ENCODE data around the gene TMEM229B.
A peak's percentile ranks its signal among the peaks of the same experiment; 100 is the strongest.

The TMEM229B gene

DNA sequence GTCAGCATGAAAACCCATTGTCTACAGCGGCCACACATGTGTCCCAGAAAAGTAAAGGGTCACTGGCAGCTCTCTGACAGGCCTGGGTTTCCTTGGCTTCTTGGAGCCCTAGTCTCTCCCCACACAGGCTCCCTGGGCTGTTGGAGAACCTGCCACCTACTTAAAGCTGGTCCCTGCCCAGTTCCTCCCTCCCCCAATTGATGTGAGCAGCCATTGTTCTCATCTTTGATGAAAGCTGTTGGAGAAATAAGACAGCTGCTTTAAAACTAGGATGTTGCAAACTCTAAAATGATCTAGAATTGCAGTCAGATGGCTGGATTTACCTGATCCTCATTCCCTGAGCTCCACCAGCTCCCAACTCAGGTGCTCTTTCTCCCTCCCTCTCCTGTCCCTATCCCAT is 39.8 kb upstream of the TMEM229B start:
- H3K4me1 ChIP-seq: peaks cover 5 to 16% (median 11%) of the 10 kb centered on the region in 10 experiments; a peak in 17 of 20 replicates
- no peaks in the 10 kb centered on the region for H3K36me3 ChIP-seq
- TF ChIP-seq Cebpa-rat (IDR thresholded peaks at IDR 0.05): no peak
- no peak overlapping the region for H3K4me2 ChIP-seq
- H3K4me3 ChIP-seq: no peak overlapping the region
- H3K27ac ChIP-seq: no peak overlapping the region
- peaks cover 0 to 10% (median 0%) of the 10 kb centered on the region in 11 experiments; a peak in 2 of 22 replicates for H4K20me1 ChIP-seq
- H3K27me3 ChIP-seq: peaks cover 16 to 41% (median 21%) of the 10 kb centered on the region in 11 experiments
- no peak overlapping the region for H3K9ac ChIP-seq
- no peaks in the 10 kb centered on the region for H3K9me3 ChIP-seq (replicated peaks in 1 of 11)

DNA sequence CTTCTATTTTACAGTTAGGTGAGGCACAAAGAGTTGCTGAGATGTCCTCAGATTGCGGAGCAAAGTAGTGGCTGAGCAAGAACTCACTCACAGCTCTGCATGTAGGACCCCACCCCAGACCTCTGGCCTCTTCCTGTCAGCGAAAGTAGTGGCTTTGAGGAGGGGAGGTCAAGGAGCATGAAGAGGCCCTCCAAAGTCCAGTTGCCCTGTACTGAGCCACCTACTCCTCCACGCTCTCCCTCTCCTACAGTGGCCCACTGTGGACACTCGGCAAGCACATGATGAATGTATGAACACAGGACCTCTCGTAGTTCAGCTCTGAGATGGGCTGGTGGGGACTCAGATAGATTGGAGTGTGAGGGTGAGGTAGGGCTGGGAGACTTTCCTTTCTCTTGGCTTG is 39.2 kb upstream of the TMEM229B start:
- Histone ChIP-seq H3K9me3 (replicated peaks in 1 of 11) (no peaks in the 10 kb centered on the region), H3K27ac (no peak overlapping the region), H4K20me1 (peaks cover 0 to 8% (median 0%) of the 10 kb centered on the region in 11 experiments; a peak in 2 of 22 replicates), H3K9ac (no peak overlapping the region), H3K27me3 (peaks cover 10 to 38% (median 16%) of the 10 kb centered on the region in 11 experiments), H3K4me3 (no peak overlapping the region), H3K4me1 (peaks cover 5 to 16% (median 10%) of the 10 kb centered on the region in 10 experiments; a peak in 17 of 20 replicates), H3K4me2 (no peak overlapping the region), H3K36me3 (no peaks in the 10 kb centered on the region)
- TF ChIP-seq Cebpa-rat (IDR thresholded peaks at IDR 0.05): no peak

DNA sequence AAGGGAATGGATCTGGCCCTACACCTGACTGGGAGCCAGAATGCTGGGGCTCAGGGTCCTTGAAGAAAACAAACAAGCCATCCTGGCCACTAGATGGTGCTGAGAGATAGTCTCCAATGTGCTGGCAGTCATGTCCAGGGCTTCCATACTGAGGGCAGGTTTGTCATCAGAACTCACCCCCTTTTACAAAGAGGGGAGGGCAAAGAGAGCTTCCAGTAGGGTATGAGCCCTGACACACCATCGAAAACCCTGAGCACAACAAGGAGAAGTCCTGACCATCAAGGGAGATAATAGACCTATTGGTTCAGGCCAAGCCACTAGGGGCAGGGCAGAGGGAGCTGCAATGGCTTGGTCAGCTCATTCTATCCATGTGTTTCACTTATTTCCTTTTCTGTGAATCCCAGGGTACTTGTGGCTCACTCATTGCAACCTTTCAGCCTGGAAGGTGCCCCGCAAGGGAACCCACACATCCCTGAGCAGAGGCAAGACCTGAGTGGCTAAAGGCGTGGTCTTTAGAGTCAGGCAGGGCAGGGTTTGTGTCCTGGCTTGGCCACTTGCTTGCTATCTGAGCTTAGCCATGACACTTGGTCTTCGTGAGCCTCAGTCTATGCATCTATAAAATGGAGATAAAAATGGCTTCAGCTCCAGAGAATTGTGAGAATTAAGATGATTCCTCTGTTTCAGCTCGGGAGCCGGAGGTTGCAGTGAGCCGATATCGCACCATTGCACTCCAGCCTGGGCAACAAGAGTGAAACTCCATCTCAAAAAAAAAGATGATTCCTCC is 38.3 kb upstream of the TMEM229B start:
- TF ChIP-seq Cebpa-rat (IDR thresholded peaks at IDR 0.05): no peak
- Histone ChIP-seq H3K4me2 (no peak overlapping the region; a peak in 1 of 22 replicates), H3K27me3 (peaks cover 1 to 38% (median 7%) of the 10 kb centered on the region in 11 experiments; a peak in 20 of 22 replicates)

DNA sequence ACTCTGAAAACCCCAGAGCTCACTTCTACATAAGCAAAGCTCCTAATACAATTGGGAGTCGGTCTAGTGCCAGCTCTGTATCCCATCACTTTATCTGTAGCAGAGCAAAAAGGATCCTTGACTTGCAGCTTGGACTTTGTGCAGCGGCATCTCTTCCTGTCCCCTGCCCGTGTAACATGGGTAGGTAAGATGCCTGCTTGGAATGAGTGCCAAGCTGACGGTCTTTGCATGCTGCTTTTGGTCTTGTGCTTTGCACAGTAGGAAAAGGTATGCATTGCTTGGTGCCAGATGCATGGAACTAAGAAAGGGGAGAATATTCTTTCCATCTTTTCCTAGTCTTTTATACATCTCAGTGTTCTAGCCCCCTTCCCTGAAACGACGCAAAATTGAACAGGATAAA is 37.7 kb upstream of the TMEM229B start:
- Histone ChIP-seq H3K4me1 (peaks cover 5 to 12% (median 8%) of the 10 kb centered on the region in 10 experiments; a peak in 17 of 20 replicates), H3K9ac (no peak overlapping the region), H4K20me1 (no peaks in the 10 kb centered on the region; a peak in 1 of 22 replicates), H3K36me3 (no peaks in the 10 kb centered on the region), H3K27ac (no peak overlapping the region), H3K4me2 (no peak overlapping the region), H3K4me3 (no peak overlapping the region), H3K9me3 (replicated peaks in 1 of 11) (no peaks in the 10 kb centered on the region), H3K27me3 (peaks cover 0 to 42% (median 2%) of the 10 kb centered on the region in 11 experiments; a peak in 7 of 22 replicates)
- TF ChIP-seq Cebpa-rat (IDR thresholded peaks at IDR 0.05): no peak

More for the DNA sequence above, 38.3 kb upstream of the TMEM229B start:
- Histone ChIP-seq H3K36me3 (no peaks in the 10 kb centered on the region), H3K9me3 (replicated peaks in 1 of 11) (no peaks in the 10 kb centered on the region), H3K4me1 (peaks cover 5 to 12% (median 8%) of the 10 kb centered on the region in 10 experiments; a peak in 17 of 20 replicates), H4K20me1 (peaks cover 0 to 2% (median 0%) of the 10 kb centered on the region in 11 experiments; a peak in 2 of 22 replicates), H3K9ac (no peak overlapping the region), H3K4me3 (no peak overlapping the region), H3K27ac (no peak overlapping the region)

DNA sequence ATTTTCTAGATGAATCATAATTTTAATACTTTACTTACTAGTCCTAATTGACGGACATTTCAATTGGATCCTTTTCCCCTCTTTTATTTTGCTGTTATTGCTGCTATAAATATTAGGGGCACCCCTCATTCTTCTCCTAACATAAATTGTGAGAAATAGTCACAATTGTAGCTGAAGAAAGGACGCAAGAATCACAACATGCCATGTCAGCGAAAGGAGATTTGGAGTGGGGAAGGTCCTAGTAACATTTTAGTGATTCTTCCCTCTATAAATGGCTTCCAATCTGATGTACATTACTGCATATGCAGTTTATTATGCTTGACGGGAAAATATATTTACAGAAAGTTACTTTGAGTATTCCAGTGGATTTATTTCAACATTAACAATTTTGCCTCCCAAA is 36.9 kb upstream of the TMEM229B start:
- no peak overlapping the region for H3K4me2 ChIP-seq
- no peak overlapping the region for H3K9ac ChIP-seq
- no peaks in the 10 kb centered on the region; a peak in 1 of 22 replicates for H4K20me1 ChIP-seq
- peaks cover 5 to 12% (median 8%) of the 10 kb centered on the region in 10 experiments; a peak in 17 of 20 replicates for H3K4me1 ChIP-seq
- no peaks in the 10 kb centered on the region for H3K9me3 ChIP-seq (replicated peaks in 1 of 11)
- H3K27me3 ChIP-seq: peaks cover 0 to 34% (median 0%) of the 10 kb centered on the region in 11 experiments; a peak in 3 of 22 replicates
- no peaks in the 10 kb centered on the region for H3K36me3 ChIP-seq
- no peak overlapping the region for H3K27ac ChIP-seq
- no peak overlapping the region for H3K4me3 ChIP-seq
- TF ChIP-seq Cebpa-rat (IDR thresholded peaks at IDR 0.05): no peak

DNA sequence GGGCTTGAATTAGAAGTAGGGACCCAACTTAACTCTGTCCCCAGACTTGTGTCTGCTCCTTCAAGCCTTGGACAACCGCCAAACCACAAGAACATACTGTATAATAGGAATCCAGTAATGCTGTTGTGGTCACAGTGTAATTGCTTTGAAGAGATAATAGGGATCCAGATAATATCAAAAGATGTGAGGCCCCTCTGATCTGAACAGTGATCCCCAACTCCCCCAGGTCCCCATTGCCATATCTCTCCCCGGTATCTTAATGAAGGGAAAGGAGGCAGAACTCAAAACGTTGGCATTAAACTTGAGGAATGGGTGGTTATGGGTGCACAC is 36.1 kb upstream of the TMEM229B start:
- H3K27ac ChIP-seq: no peak overlapping the region
- H3K36me3 ChIP-seq: no peaks in the 10 kb centered on the region
- H4K20me1 ChIP-seq: no peaks in the 10 kb centered on the region; a peak in 1 of 22 replicates
- peaks cover 0 to 34% (median 0%) of the 10 kb centered on the region in 11 experiments; a peak in 3 of 22 replicates for H3K27me3 ChIP-seq
- H3K4me2 ChIP-seq: peak overlapping the region in 9 of 11 experiments; percentile 5 to 64 (median 39); a peak in 14 of 22 replicates
- no peak overlapping the region for H3K9ac ChIP-seq
- no peaks in the 10 kb centered on the region for H3K9me3 ChIP-seq (replicated peaks in 1 of 11)
- no peak overlapping the region for H3K4me3 ChIP-seq
- no peak for TF ChIP-seq Cebpa-rat (IDR thresholded peaks at IDR 0.05)
- peaks cover 5 to 12% (median 8%) of the 10 kb centered on the region in 10 experiments; a peak in 17 of 20 replicates for H3K4me1 ChIP-seq

DNA sequence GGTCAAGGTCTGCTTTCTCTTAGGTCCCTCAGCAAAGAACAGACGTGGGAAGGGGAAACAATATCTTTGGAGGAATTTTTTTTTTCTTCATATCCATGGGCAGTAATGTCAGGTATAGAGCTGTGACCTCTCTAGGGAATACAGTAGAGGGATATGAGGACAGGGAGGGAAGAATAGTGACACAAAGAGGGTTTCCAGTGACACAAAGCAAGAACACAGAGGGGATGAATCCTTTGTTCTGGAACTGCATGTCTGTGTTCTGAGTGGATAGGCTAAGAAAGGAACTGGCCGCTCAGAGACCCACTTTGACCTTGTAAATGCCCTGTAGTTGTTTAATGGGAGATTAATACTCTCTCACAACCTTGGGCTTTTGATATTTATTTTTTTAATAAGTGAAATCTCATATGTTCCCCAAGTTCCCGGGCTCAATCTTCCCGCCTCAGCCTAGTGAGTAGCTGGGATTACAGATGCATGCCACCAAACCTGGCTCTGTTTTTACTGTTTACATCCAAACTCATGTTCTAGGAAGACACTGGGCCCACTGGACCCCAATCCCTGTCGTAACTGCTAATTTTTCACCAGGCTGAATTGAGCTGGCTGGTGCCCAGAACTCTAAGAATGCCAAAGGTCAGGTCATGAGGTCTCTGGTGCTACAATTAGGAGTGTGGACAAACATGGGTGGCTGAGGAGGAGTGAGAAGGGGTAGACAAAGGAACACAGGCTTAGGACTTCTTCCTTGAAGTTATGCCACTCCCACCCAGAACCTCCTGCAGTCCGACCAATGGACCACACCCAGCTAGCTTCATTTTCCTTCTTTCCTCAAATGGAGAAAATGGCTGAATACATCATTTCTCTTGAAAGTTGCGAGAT is 35.5 kb upstream of the TMEM229B start:
- Histone ChIP-seq H3K4me2 (peak overlapping the region in 9 of 11 experiments; percentile 5 to 64 (median 39); a peak in 14 of 22 replicates), H3K4me3 (no peak overlapping the region), H3K36me3 (no peaks in the 10 kb centered on the region), H3K4me1 (peaks cover 5 to 12% (median 8%) of the 10 kb centered on the region in 10 experiments; a peak in 17 of 20 replicates), H3K27me3 (peaks cover 0 to 38% (median 0%) of the 10 kb centered on the region in 11 experiments; a peak in 4 of 22 replicates), H4K20me1 (no peaks in the 10 kb centered on the region), H3K9me3 (replicated peaks in 1 of 11) (no peaks in the 10 kb centered on the region), H3K9ac (no peak overlapping the region), H3K27ac (peak overlapping the region in 1 of 11 experiments; percentile 44; a peak in 1 of 22 replicates)
- no peak for TF ChIP-seq Cebpa-rat (IDR thresholded peaks at IDR 0.05)

DNA sequence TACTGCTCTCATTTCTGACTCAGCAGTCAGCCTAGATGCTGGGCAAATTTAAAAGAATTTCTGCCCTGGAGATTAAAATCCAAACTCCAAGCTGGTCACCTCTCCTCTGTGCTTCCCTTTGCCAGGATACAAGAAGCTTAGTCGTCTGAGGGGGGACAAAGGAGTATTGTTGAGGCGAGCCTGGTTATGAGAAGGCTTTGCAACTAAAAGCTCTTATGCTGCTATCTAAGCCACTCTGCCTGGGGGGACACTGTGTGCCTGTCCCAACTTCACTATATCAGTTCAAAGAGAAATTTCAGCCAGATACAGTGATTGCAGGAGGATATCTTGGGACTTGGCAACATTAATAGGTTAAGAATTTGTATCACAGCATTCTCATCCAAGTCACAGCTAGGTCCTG is 33.7 kb upstream of the TMEM229B start:
- peaks cover 0 to 44% (median 0%) of the 10 kb centered on the region in 11 experiments; a peak in 5 of 22 replicates for H3K27me3 ChIP-seq
- no peaks in the 10 kb centered on the region for H3K36me3 ChIP-seq
- no peak for TF ChIP-seq Cebpa-rat (IDR thresholded peaks at IDR 0.05)
- no peak overlapping the region for H3K9ac ChIP-seq
- peaks cover 5 to 12% (median 8%) of the 10 kb centered on the region in 10 experiments; a peak in 17 of 20 replicates for H3K4me1 ChIP-seq
- H3K4me3 ChIP-seq: no peak overlapping the region
- H4K20me1 ChIP-seq: no peaks in the 10 kb centered on the region
- no peak overlapping the region for H3K27ac ChIP-seq
- no peaks in the 10 kb centered on the region for H3K9me3 ChIP-seq (replicated peaks in 1 of 11)
- H3K4me2 ChIP-seq: no peak overlapping the region

Data from BLaER1 treated with 17β-estradiol and CSF1 and Interleukin-3, amounts not matched to agents 10 nM and 100 nM (cell line).